AG10803 (cell line): ENCODE measurements around the gene PHOSPHO2.

Experiments
- DNase-seq: peaks from one replicate; pipeline ENCODE4 v3.0.0; 2010; ENCODE audit warnings: low read depth
- H3K4me3 ChIP-seq: 2 replicates; pipeline ENCODE4 v1.5.1; 2011; ENCODE audit warnings: mild to moderate bottlenecking, low read length, control low read depth
- CTCF ChIP-seq: conservative IDR thresholded peaks from 2 replicates; pipeline ENCODE4 v1.5.1; 2011; ENCODE audit warnings: mild to moderate bottlenecking, low read length, control low read depth, inconsistent platforms

Gene PHOSPHO2

GRCh38 chr2:169661265-169661664, 33.0 kb upstream of the PHOSPHO2 start:
- no peak for DNase-seq
- TF ChIP-seq CTCF, result no peak
- H3K4me3 ChIP-seq, result no peak overlapping the region

GRCh38 chr2:169662744-169663143, 31.5 kb upstream of the PHOSPHO2 start:
- no peak for TF ChIP-seq CTCF
- no peak for DNase-seq
- H3K4me3 ChIP-seq, result no peak overlapping the region

- H3K4me3 ChIP-seq, result no peak overlapping the region
- no peak for TF ChIP-seq CTCF
- DNase-seq, result no peak
Measured at GRCh38 chr2:169663247-169663646, 31.0 kb upstream of the PHOSPHO2 start.

GRCh38 chr2:169664600-169664977, 29.7 kb upstream of the PHOSPHO2 start:
- no peak overlapping the region for H3K4me3 ChIP-seq
- DNase-seq, result peak; percentile 35
- TF ChIP-seq CTCF, result no peak

GRCh38 chr2:169664978-169665930, 29.0 kb upstream of the PHOSPHO2 start:
- no peak overlapping the region for H3K4me3 ChIP-seq
- peak; percentile 6 for DNase-seq

GRCh38 chr2:169667583-169667982, 26.7 kb upstream of the PHOSPHO2 start:
- DNase-seq, result no peak
- no peak overlapping the region for H3K4me3 ChIP-seq
- no peak for TF ChIP-seq CTCF

More at GRCh38 chr2:169664978-169665930, 29.0 kb upstream of the PHOSPHO2 start:
- no peak for TF ChIP-seq CTCF

- H3K4me3 ChIP-seq, result no peak overlapping the region
- TF ChIP-seq CTCF, result no peak
- DNase-seq, result peak; percentile 28
Measured at GRCh38 chr2:169670215-169670651, 24.0 kb upstream of the PHOSPHO2 start.
